DND-41 (cell line): ENCODE measurements around the gene SAMD11.
"Not testable (repeated sequence)": the region's sequence is repeated elsewhere in the genome, so short reads cannot be mapped to it uniquely, and the experiment has no call there.

Experiments
- ATAC-seq: fragments of 200-7000 bp; cut with Tn5 transposase; 3 replicates; pipeline ENCODE4 v1.9.1; 2021; ENCODE audit warnings: low read depth; ENCODE audit not compliant: insufficient read depth
- DNase-seq: peaks from one replicate; pipeline ENCODE4 v3.0.0-alpha.2; 2020
- H2AFZ ChIP-seq: 2 replicates; pipeline ENCODE4 v1.6.0; 2012; ENCODE audit warnings: low read depth, low read length
- H3K27ac ChIP-seq: 2 replicates; pipeline ENCODE4 v1.5.1; 2012; ENCODE audit warnings: low read length, inconsistent platforms
- H3K27me3 ChIP-seq: fragments of 200-600 bp; sonication (generic); 2 replicates; pipeline ENCODE4 v1.6.0; 2012; ENCODE audit warnings: low read length, mild to moderate bottlenecking, inconsistent platforms; ENCODE audit not compliant: insufficient read depth, poor library complexity
- H3K36me3 ChIP-seq: 2 replicates; pipeline ENCODE4 v1.5.1; 2012; ENCODE audit warnings: low read length, inconsistent platforms; ENCODE audit not compliant: insufficient read depth
- H3K4me1 ChIP-seq: 2 replicates; pipeline ENCODE4 v1.5.1; 2012; ENCODE audit warnings: mild to moderate bottlenecking, low read length; ENCODE audit not compliant: insufficient read depth
- H3K4me2 ChIP-seq: 2 replicates; pipeline ENCODE4 v1.6.0; 2012; ENCODE audit warnings: mild to moderate bottlenecking, moderate library complexity, low read length, inconsistent platforms; ENCODE audit not compliant: insufficient read depth
- H3K4me3 ChIP-seq, 2 experiments: fragments of 200-600 bp in 1 of 2; shearing (Covaris generic) in 1 of 2; 2 replicates each; pipeline ENCODE4 v1.5.1; 2012 to 2016; ENCODE audit warnings: inconsistent platforms in 2 of 2, low read length in 2 of 2, mild to moderate bottlenecking in 2 of 2, low read depth in 1 of 2, moderate library complexity in 1 of 2
- H3K79me2 ChIP-seq: 2 replicates; pipeline ENCODE4 v1.6.0; 2012; ENCODE audit warnings: low read length, inconsistent platforms; ENCODE audit not compliant: insufficient read depth
- H3K9ac ChIP-seq: 2 replicates; pipeline ENCODE4 v1.6.0; 2012; ENCODE audit warnings: low read depth, mild to moderate bottlenecking, inconsistent platforms, low read length, moderate library complexity
- H3K9me3 ChIP-seq: 2 replicates; pipeline ENCODE4 v1.5.1; 2012; ENCODE audit warnings: low read length, moderate library complexity, mild to moderate bottlenecking, inconsistent platforms; ENCODE audit not compliant: insufficient read depth, severe bottlenecking
- H4K20me1 ChIP-seq: 2 replicates; pipeline ENCODE4 v1.6.0; 2012; ENCODE audit warnings: low read length; ENCODE audit not compliant: insufficient read depth
- EZH2 ChIP-seq: IDR thresholded peaks from 3 replicates; pipeline ENCODE4 v1.6.1; 2012; ENCODE audit warnings: borderline replicate concordance, low read depth, mild to moderate bottlenecking, moderate library complexity, low read length, inconsistent platforms; ENCODE audit not compliant: severe bottlenecking
- TF ChIP-seq, protein P1 (sequence below): IDR thresholded peaks from 2 replicates; pipeline ENCODE4 v1.5.1; 2012; ENCODE audit warnings: borderline replicate concordance, low read length, moderate library complexity, mild to moderate bottlenecking; ENCODE audit not compliant: poor library complexity, severe bottlenecking; ENCODE audit errors: extremely low read depth

Gene SAMD11

DNA sequence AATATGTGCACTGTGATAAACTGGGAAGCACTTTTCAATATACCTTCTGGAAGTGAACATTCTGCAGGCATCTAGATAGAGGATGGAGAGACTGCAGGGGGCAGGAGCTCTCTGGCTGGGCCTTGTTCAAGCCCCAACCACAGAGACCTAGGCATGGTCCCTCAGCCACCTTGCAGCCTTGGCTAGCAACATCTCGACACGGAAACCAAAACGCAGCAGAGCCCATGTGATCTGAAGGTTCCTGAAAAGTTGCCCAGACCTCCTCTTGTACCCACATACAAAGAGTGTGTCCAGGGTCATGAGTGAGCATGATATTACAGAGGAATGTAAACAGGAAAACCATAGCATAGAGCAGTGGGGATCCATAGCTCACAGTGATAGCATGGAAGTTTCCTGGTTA lies 33.1 kb upstream of the SAMD11 start:
- DNase-seq (no peak), ATAC-seq (no peak)
- H3K36me3 ChIP-seq: no peaks in the 10 kb centered on the region
- no peak overlapping the region for H3K4me3 ChIP-seq
- no peak overlapping the region for H3K27ac ChIP-seq
- H3K79me2 ChIP-seq: no peaks in the 10 kb centered on the region
- peaks cover 14% of the 10 kb centered on the region for H3K27me3 ChIP-seq
- no peaks in the 10 kb centered on the region for H3K4me1 ChIP-seq
- H2AFZ ChIP-seq: no peak overlapping the region
- TF ChIP-seq, protein P1, sequence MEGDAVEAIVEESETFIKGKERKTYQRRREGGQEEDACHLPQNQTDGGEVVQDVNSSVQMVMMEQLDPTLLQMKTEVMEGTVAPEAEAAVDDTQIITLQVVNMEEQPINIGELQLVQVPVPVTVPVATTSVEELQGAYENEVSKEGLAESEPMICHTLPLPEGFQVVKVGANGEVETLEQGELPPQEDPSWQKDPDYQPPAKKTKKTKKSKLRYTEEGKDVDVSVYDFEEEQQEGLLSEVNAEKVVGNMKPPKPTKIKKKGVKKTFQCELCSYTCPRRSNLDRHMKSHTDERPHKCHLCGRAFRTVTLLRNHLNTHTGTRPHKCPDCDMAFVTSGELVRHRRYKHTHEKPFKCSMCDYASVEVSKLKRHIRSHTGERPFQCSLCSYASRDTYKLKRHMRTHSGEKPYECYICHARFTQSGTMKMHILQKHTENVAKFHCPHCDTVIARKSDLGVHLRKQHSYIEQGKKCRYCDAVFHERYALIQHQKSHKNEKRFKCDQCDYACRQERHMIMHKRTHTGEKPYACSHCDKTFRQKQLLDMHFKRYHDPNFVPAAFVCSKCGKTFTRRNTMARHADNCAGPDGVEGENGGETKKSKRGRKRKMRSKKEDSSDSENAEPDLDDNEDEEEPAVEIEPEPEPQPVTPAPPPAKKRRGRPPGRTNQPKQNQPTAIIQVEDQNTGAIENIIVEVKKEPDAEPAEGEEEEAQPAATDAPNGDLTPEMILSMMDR: no peak
- TF ChIP-seq EZH2: no peak
- no peak overlapping the region for H3K9ac ChIP-seq
- no peak overlapping the region for H3K4me2 ChIP-seq
- H4K20me1 ChIP-seq: no peaks in the 10 kb centered on the region
- H3K9me3 ChIP-seq: no peaks in the 10 kb centered on the region

DNA sequence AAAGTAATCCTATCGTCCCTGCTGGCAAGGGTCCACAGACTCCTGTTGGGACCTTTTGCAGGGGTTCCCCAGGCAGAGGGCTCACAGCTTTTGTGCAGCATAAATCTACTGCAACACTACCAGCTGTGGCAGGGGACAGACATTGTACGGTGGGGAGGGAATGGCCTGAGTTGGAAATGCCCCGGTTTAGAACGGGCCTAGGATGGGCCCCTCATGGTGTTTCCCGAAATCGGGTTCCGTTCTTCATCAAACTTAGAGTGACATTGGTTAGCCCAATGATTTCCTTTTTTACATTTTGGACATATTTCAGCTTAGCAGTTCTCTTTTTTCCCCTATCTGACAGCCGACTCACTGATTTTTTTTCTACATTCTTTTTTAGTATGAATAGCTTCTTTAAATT lies 26.5 kb upstream of the SAMD11 start:
- H4K20me1 ChIP-seq: no peaks in the 10 kb centered on the region
- no peaks in the 10 kb centered on the region for H3K9me3 ChIP-seq
- no peak for DNase-seq
- no peak for ATAC-seq
- H3K4me1 ChIP-seq: no peaks in the 10 kb centered on the region
- no peaks in the 10 kb centered on the region for H3K79me2 ChIP-seq
- H3K4me2 ChIP-seq: no peak overlapping the region
- H3K27ac ChIP-seq: no peak overlapping the region
- TF ChIP-seq EZH2: no peak
- TF ChIP-seq, protein P1: no peak
- H3K4me3 ChIP-seq: no peak overlapping the region
- H2AFZ ChIP-seq: no peak overlapping the region
- H3K9ac ChIP-seq: no peak overlapping the region
- no peaks in the 10 kb centered on the region for H3K36me3 ChIP-seq
- H3K27me3 ChIP-seq: peaks cover 3% of the 10 kb centered on the region

DNA sequence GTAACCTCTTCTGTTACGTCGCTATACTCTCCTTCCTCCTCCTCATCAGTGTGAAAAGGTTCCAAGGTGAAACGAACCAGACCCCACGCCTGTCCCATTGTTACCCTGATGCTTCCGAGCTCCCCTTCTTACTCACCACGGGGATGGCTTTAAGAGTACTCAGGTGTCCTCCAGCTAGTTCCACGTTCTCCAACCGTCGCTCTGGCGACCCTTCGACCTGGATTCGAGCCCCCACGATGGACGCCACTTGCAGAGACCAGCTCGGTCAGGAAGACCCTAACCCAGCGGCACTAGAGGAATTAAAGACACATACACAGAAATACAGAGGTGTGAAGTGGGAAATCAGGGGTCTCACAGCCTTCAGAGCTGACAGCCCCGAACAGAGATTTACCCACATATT lies 25.8 kb upstream of the SAMD11 start:
- H3K27me3 ChIP-seq, ATAC-seq, H3K4me1 ChIP-seq: not testable (repeated sequence)

DNA sequence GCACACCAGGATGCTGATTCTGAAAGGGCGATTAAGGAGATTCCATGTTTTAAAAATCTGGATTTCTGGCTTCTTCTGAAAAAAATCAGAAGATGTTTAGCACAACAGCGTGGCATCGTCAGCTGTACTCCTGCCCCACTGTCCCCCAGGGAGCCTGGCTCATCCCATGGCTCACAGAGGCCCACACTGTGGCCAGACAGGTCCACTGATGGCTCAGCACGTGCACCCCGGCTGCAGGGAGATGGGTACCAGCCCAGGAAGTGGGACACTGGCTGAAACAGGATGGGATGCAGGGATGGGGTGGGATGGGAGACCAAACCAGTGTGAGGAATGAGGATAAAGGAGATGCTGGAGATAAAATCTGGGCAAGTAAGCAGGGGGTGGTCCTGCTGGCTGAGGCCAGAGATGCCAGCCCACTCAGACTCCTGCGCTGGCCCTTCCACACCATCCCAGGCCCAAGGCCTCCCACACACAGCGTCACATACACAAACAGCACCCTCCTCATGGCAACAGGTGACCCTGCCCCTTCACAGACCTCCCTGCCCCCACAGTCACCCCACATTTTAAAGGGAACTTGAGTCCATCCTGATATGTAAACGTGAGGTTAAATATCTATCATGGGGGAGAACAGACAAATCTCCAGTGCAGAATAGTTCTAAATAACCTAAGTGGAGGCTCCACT lies 23.9 kb upstream of the SAMD11 start:
- Histone ChIP-seq H3K27ac (no peak overlapping the region), H3K4me3 (no peak overlapping the region), H2AFZ (no peak overlapping the region), H4K20me1 (no peaks in the 10 kb centered on the region), H3K36me3 (no peaks in the 10 kb centered on the region), H3K4me1 (peaks cover 7% of the 10 kb centered on the region), H3K9me3 (no peaks in the 10 kb centered on the region), H3K9ac (no peak overlapping the region), H3K27me3 (peaks cover 3% of the 10 kb centered on the region), H3K4me2 (no peak overlapping the region), H3K79me2 (no peaks in the 10 kb centered on the region)
- TF ChIP-seq, protein P1: no peak
- TF ChIP-seq EZH2: no peak
- ATAC-seq (no peak), DNase-seq (no peak)

More for the DNA sequence above, 25.8 kb upstream of the SAMD11 start:
- H3K27ac ChIP-seq, H2AFZ ChIP-seq, H3K79me2 ChIP-seq, H3K4me2 ChIP-seq, H3K36me3 ChIP-seq, H3K4me3 ChIP-seq, H3K9me3 ChIP-seq, DNase-seq, H4K20me1 ChIP-seq, H3K9ac ChIP-seq: not testable (repeated sequence)
